Fibroblast of lung (primary cell): ENCODE results near the gene FBL.

Experiments used
- EZH2 ChIP-seq: IDR thresholded peaks from 2 replicates; pipeline ENCODE4 v1.5.1; 2012; ENCODE audit warnings: low read length, control low read depth, mild to moderate bottlenecking; ENCODE audit errors: missing control alignments
- TF ChIP-seq, protein P1 (sequence below), 2 donors: IDR thresholded peaks in 1 of 2; conservative IDR thresholded peaks in 1 of 2; 1 replicate in 1 of 2; 2 replicates in 1 of 2; pipeline ENCODE4 v1.5.1; 2011 to 2012; ENCODE audit warnings: low read length in 2 of 2, control low read depth in 1 of 2, inconsistent platforms in 1 of 2, low read depth in 1 of 2, mild to moderate bottlenecking in 1 of 2

DNA sequence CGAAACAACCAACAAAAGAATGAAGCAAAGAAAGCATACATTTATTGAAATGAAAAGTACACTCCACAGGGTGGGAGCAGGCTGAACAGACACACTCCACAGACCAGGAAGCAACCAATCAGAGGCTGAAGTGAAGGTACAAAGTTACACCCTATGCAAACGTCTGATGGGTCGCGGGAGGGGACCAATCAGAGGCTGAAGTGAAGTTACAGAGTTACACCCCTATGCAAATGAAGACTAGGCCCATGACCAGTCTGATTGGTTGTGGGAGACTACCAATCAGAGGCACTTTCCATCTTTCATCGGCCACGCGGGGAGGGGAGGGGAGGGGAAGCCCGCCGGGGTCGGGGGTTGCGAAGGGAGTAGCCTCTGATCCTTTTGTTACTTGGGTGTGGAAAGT is 12.4 kb upstream of the FBL start:
- TF ChIP-seq, protein P1, sequence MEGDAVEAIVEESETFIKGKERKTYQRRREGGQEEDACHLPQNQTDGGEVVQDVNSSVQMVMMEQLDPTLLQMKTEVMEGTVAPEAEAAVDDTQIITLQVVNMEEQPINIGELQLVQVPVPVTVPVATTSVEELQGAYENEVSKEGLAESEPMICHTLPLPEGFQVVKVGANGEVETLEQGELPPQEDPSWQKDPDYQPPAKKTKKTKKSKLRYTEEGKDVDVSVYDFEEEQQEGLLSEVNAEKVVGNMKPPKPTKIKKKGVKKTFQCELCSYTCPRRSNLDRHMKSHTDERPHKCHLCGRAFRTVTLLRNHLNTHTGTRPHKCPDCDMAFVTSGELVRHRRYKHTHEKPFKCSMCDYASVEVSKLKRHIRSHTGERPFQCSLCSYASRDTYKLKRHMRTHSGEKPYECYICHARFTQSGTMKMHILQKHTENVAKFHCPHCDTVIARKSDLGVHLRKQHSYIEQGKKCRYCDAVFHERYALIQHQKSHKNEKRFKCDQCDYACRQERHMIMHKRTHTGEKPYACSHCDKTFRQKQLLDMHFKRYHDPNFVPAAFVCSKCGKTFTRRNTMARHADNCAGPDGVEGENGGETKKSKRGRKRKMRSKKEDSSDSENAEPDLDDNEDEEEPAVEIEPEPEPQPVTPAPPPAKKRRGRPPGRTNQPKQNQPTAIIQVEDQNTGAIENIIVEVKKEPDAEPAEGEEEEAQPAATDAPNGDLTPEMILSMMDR (conservative IDR thresholded peaks at IDR 0.05 in 1 of 2, IDR thresholded peaks at IDR 0.05 in 1 of 2; ENCODE audit: low read depth in 1 of 2, low read length in 2 of 2): no peak
- no peak for TF ChIP-seq EZH2
